ENCODE measurements around the gene PHLPP1. TPM values are rescaled to one million over a fixed set of nuclear protein-coding genes. Genes with fewer than 3 reads are reported as not detected.

PHLPP1 gene
- total RNA-seq, 6 donors from 2014 or later, result 8.2 to 15.5 (median 13.2) TPM

GRCh38 chr18:62792016-62792415 is 76.7 kb downstream of the PHLPP1 start:
- TF ChIP-seq POLR2A (IDR thresholded peaks at IDR 0.05), result no peak
- TF ChIP-seq POLR2AphosphoS5 (IDR thresholded peaks at IDR 0.05), result no peak
- TF ChIP-seq CTCF (IDR thresholded peaks at IDR 0.05), result no peak
- TF ChIP-seq EP300 (IDR thresholded peaks at IDR 0.05), result no peak
- H3K9me3 ChIP-seq, result no peaks in the 10 kb centered on the region
- no peak overlapping the region for H3K4me3 ChIP-seq
- H3K27me3 ChIP-seq, result no peaks in the 10 kb centered on the region
- H3K4me1 ChIP-seq, result peaks cover 0 to 6% (median 4%) of the 10 kb centered on the region in 4 donors
- 78 to 82% methylated on average over 1 of the region's 1 CpG for WGBS, 2 donors
- DNase-seq (no peak), ATAC-seq (ENCODE audit: low FRiP score in 2 of 2) (no peak)
- no peaks in the 10 kb centered on the region for H3K36me3 ChIP-seq
- no peak overlapping the region for H3K27ac ChIP-seq

GRCh38 chr18:62795813-62796212 is 80.5 kb downstream of the PHLPP1 start:
- ATAC-seq (ENCODE audit: low FRiP score in 2 of 2), result no peak
- no peaks in the 10 kb centered on the region for H3K9me3 ChIP-seq
- 81 to 83% methylated on average over 3 of the region's 3 CpGs for WGBS, 2 donors
- H3K4me3 ChIP-seq, result no peak overlapping the region
- no peak overlapping the region for H3K27ac ChIP-seq
- peaks cover 0 to 5% (median 4%) of the 10 kb centered on the region in 4 donors for H3K4me1 ChIP-seq
- no peak for DNase-seq
- H3K36me3 ChIP-seq, result no peaks in the 10 kb centered on the region
- no peak for TF ChIP-seq POLR2A (IDR thresholded peaks at IDR 0.05)
- no peak for TF ChIP-seq CTCF (IDR thresholded peaks at IDR 0.05)
- no peak for TF ChIP-seq POLR2AphosphoS5 (IDR thresholded peaks at IDR 0.05)
- TF ChIP-seq EP300 (IDR thresholded peaks at IDR 0.05), result no peak
- H3K27me3 ChIP-seq, result no peaks in the 10 kb centered on the region

- ATAC-seq (ENCODE audit: low FRiP score in 2 of 2), result no peak
- TF ChIP-seq CTCF (IDR thresholded peaks at IDR 0.05) (no peak), POLR2A (IDR thresholded peaks at IDR 0.05) (no peak), POLR2AphosphoS5 (IDR thresholded peaks at IDR 0.05) (no peak), EP300 (IDR thresholded peaks at IDR 0.05) (no peak)
- no peak overlapping the region for H3K4me3 ChIP-seq
- H3K36me3 ChIP-seq, result no peaks in the 10 kb centered on the region
- 80 to 89% methylated on average over 1 of the region's 1 CpG for WGBS, 2 donors
- DNase-seq, result no peak
- H3K27ac ChIP-seq, result no peak overlapping the region
- H3K4me1 ChIP-seq, result peaks cover 0 to 4% (median 2%) of the 10 kb centered on the region in 4 donors
- H3K27me3 ChIP-seq, result no peaks in the 10 kb centered on the region
- no peaks in the 10 kb centered on the region for H3K9me3 ChIP-seq
Measured at GRCh38 chr18:62796216-62796621, 80.9 kb downstream of the PHLPP1 start.

GRCh38 chr18:62797329-62797728 is 82.0 kb downstream of the PHLPP1 start:
- WGBS, 2 donors, result 70 to 77% methylated on average over 3 of the region's 3 CpGs
- Histone ChIP-seq H3K4me1 (peaks cover 0 to 7% (median 2%) of the 10 kb centered on the region in 4 donors), H3K27ac (no peak overlapping the region), H3K36me3 (no peaks in the 10 kb centered on the region), H3K4me3 (no peak overlapping the region), H3K9me3 (no peaks in the 10 kb centered on the region), H3K27me3 (no peaks in the 10 kb centered on the region)
- no peak for ATAC-seq (ENCODE audit: low FRiP score in 2 of 2)
- TF ChIP-seq EP300 (IDR thresholded peaks at IDR 0.05) (no peak), POLR2AphosphoS5 (IDR thresholded peaks at IDR 0.05) (no peak), POLR2A (IDR thresholded peaks at IDR 0.05) (no peak), CTCF (IDR thresholded peaks at IDR 0.05) (no peak)
- DNase-seq, result no peak

GRCh38 chr18:62799977-62800376 is 84.6 kb downstream of the PHLPP1 start:
- WGBS, 2 donors, result 90 to 92% methylated on average over 6 of the region's 6 CpGs
- ATAC-seq (ENCODE audit: low FRiP score in 2 of 2), result no peak

More at GRCh38 chr18:62799977-62800376, 84.6 kb downstream of the PHLPP1 start:
- H3K36me3 ChIP-seq, result no peaks in the 10 kb centered on the region
- H3K9me3 ChIP-seq, result no peaks in the 10 kb centered on the region
- no peak overlapping the region for H3K4me3 ChIP-seq
- H3K27me3 ChIP-seq, result no peaks in the 10 kb centered on the region
- no peak for DNase-seq
- H3K4me1 ChIP-seq, result peaks cover 0 to 7% (median 2%) of the 10 kb centered on the region in 4 donors
- H3K27ac ChIP-seq, result no peak overlapping the region
- no peak for TF ChIP-seq POLR2A (IDR thresholded peaks at IDR 0.05)
- no peak for TF ChIP-seq CTCF (IDR thresholded peaks at IDR 0.05)
- TF ChIP-seq EP300 (IDR thresholded peaks at IDR 0.05), result no peak
- no peak for TF ChIP-seq POLR2AphosphoS5 (IDR thresholded peaks at IDR 0.05)

All from upper lobe of left lung (tissue), 6 donors.